HG03460 (cell line): Measurements from ENCODE around the gene KLRC2.
"Not testable (repeated sequence)": the region's sequence is repeated elsewhere in the genome, so short reads cannot be mapped to it uniquely, and the experiment has no call there.

Source experiments
- ATAC-seq: cut with Tn5 transposase; IDR thresholded peaks from one replicate; pipeline ENCODE4 v1.9.1; 2021; ENCODE audit not compliant: unreplicated experiment

KLRC2 gene

DNA sequence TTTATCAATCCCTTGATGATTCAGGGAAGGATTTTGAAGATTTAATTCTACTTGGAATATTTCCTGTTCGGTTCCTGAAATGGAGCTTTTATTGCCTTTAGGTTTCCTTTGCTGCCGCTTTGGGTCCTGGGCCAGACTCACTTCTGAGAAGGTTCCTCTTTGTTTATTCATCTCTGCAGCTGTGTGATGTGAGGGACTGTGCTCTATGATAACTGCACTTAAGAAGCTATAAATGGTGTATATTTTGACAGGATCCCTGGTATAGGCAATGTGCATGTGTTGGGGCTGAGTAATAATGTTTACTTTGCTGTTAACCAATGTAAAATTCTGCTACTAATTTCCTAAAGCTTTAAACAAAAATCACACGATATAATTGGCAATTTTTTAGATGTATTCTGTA is at the start of gene KLRC2:
KLRC2 (minus strand) TSS at position 195 of the 400 bp plus-strand sequence; CDS start at position 171, 24 bp downstream.
- ATAC-seq = not testable (repeated sequence)

DNA sequence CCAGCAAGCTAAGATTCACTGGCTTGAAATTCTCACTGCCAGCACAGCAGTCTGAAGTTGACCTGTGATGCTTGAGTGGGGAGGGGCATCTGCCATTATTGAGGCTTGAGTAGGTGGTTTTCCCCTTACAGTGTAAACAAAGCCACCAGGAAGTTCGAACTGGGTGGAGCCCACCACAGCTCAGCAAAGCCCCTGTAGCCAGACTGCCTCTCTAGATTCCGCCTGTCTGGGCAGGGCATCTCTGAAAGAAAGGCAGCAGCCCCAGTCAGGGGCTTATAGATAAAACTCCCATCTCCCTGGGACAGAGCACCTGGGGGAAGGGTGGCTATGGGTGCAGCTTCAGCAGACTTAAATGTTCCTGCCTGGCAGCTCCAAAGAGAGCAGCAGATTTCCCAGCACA is 46.1 kb upstream of the KLRC2 start:
- ATAC-seq = not testable (repeated sequence)

DNA sequence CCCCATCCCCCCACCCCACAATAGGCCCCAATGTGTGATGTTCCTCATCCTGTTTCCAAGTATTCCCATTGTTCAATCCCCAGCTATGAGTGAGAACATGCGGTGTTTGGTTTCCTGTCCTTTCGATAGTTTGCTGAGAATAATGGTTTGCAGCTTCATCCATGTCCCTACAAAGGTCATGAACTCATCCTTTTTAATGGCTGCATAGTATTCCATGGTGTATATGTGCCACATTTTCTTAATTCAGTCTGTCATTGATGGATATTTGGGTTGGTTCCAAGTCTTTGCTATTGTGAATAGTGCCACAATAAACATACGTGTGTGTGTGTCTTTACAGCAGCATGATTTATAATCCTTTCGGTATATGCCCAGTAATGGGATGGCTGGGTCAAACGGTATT is 37.0 kb upstream of the KLRC2 start:
- ATAC-seq = not testable (repeated sequence)

DNA sequence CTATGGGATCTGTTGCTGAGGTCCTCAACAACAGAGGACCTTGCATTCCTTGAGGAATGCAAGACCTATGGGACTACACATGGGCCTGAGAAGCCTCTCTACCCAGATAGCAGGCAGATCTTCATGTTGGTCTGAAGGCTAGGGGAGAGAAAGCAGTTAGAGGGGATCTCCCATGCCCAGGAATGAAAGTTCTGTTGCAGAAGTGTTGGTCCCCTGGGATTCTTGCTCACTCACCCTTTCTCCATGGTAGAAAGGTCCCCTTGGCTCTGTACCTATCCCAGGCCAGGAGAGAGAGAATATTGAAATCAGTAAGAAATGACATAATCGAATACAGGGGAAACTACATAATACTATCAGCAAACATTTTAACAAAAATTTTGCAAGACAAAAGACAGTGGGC is 33.9 kb upstream of the KLRC2 start:
- no peak for ATAC-seq

DNA sequence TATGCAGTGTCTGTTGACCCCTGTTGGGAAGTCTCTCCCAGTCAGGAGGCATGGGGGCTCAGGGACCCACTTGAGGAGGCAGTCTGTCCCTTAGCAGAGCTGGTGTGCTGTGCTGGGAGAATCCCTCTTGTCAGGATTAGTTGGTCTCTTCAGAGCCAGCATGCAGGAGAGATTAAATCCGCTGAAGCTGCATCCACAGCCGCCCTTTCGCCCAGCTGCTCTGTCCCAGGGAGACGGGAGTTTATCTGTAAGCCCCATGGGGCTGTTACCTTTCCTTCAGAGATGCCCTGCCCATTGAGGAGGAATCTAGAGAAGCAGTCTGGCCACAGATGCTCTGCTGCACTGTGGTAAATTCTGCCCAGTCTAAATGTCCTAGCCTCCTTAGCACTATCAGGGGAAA is 30.5 kb upstream of the KLRC2 start:
- no peak for ATAC-seq

DNA sequence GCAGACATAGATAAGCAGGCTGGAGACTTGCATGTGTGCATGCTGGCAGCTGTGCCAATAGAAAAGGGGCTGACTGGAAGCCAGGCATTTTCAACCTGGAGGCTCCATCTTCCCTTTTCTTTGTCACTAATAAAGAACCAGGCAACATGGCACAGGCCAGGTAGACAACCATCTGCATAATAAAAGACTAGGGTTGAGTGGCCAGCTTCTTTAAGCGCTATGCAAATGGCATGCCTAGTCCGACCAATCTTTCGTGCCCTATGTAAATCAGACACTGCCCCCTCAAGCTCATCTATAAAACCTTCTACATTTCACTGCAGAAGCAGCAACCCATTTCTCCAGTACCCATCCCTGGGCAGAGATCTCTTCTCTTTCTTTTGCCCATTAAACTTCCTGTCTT is 21.9 kb upstream of the KLRC2 start:
- no peak for ATAC-seq

DNA sequence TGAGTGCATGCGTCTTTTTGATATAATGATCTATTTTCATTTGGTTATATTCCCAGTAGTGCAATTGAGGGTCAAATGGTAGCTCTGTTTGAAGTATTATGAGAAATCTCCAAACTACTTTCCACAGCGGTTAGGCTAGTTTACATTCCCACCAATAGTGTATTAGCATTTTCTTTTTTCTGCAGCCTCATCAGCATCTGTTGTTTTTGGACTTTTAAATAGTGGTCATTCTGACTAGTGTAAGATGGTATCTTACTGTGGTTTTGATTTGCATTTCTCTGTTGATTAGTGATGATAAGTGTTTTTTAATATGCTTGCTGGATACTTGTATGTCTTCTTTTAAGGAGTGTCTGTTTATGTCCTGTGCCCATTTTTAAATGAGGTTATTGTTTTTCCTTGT is 21.0 kb upstream of the KLRC2 start:
- ATAC-seq = no peak

DNA sequence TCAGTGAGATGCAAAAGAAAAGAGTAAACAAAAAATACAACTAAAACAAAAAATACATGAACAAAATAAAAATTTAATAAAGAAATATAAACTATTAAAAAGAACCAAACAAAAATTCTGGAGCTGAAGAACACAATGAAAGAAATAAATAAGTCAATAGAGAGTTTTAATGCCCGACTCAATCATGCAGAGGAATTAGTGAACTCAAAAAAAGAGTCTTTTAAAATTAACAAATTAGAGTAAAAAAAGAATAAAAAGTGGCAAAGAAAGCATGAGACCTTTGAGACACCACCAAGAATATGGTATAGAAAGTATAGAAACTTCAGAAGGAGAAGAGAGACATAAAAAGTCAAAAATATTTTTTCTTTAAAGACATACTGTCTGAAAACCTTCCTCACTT is 20.0 kb upstream of the KLRC2 start:
- ATAC-seq = no peak

DNA sequence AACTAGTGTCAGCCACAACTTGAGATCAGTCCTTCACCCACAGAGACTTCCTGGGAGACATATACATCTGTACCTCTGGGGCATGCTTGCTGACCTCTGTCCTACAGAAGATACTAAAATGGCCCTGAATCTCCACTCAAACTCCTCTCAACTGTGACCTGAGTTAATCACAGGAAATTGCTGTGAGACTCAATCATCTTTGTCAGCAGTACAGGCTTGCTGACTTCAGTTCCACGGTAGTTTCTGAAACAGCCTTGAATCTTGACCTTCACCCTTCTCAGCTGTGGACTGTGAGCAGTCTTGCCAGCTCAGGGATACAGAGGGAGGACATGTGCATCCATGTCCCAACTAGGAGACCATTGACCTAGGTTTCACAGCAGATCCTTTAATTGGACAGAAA is 18.7 kb upstream of the KLRC2 start:
- ATAC-seq = no peak

DNA sequence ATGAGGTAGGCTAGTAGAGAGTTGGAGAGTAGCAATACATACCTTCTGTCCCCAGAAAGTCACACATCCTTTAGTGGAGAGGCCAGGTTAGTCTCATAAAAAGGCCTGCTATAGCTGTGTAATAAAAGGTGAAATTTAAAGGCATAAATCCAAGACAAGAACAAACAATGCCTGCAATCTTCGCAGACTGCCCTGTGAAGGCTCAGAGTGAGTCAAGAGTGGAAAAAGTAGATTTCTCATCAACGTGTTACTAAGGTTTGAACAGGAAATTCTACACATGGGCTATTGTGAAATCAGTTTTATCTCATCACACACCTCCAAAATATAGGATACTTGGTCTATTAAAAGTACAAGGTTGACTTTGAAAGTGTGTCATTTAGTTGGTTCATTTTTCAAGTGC is 17.3 kb upstream of the KLRC2 start, which contains the start of gene KLRC1:
KLRC1 (minus strand) TSS at position 222 of the 400 bp plus-strand sequence. CDS start 2,221 bp downstream, outside the sequence.
- no peak for ATAC-seq

DNA sequence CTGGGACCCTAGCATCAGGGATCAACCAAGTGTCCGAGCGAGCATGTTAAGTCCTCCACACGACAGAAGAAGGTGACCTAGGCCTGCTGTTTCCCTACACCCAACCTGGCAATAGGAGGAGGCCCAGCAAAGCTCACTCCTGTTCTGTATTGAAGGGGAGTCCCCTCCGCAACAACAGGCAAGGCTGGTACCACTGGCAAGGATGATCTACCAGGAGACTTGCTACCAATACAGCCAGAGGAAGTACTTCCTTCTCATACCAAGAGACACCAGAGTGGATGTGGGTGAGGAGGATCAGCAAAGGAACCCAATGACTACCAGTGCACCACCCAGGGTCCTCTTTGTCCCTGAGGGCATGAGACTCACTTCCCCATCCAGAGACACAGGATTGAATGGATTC is 12.4 kb upstream of the KLRC2 start:
- ATAC-seq = no peak

DNA sequence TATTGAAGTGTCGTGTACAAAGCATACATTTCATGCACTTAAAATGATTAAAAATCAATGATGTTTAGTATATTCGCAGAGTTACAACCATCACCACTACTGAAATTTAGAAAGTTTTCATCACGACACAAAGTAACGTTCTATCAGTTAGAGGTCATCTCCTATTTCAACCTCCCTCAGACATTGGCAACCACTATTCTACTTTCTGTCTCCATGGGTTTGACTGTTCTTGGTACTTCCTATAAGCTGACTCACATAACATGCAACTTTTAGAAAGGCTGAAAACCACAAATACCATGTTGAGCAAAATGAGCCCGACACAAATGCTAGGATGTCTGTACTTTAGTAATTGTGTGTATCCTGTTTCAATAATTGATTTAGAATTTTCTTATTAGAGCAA is 10.2 kb upstream of the KLRC2 start:
- not testable (repeated sequence) for ATAC-seq

DNA sequence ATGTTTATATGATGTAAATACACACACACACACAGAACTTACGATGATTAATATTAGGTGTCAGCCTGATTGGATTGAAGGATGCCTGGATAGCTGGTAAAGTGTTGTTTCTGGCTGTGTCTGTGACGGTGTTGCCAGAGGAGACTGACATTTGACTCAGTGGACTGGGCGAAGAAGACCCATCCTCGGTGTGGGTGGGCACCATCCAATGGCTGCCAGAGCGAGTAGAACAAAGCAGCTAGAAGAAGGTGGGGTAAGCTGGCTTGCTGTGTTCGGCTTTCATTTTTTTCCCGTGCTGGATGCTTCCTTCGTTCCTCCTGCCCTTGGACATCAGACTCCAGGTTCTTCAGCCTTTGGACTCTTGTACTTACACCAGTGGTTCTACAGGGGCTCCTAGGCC is 5.3 kb upstream of the KLRC2 start:
- ATAC-seq = not testable (repeated sequence)

DNA sequence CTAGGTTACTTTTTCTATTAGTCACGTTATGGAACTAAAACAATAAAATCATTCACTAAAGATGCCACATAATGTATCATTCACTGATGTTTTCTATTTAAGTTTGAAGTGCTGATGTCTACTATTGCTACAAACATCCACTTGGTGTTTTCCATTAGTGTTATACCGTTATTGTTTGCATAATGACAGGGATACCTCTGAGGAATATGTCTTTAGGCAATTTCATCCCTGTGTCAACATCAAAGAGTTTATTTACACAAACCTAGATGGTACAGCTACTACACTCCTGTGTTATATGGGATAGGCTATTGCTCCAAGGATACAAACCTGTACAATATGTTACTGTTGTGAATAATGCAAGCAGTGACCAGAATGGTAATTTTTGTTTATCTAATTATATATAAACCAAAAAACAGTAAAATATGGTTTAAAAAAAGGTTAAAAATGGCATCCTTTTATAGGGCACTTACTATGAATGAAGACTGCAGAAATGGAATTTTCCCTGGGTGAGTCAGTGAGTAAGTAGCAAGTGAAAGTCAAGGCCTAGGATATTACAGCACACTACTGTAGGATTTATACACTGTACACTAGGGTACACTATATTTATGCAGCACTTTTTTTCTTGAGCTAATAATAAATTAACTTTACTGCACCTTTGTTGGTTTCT is 3.9 kb upstream of the KLRC2 start:
- not testable (repeated sequence) for ATAC-seq

DNA sequence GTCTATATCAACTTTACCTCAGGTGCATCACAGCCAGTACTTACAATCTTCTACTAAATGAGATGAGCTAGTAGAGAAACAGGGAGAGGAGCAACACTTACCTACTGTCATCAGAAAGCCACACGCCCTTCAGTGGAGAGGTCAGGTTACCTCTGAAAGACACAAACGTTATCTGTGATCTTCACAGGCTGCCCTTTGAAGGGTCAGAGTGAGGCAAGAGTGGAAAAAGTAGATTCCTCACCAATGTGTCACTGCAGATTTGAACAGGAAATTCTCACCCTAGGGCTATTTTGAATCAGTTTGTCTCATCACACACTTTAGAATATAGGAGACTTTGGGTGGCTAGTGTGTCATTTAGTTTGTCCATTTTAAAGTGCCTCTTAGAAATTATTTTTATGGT is 1.8 kb upstream of the KLRC2 start:
- ATAC-seq = not testable (repeated sequence)

DNA sequence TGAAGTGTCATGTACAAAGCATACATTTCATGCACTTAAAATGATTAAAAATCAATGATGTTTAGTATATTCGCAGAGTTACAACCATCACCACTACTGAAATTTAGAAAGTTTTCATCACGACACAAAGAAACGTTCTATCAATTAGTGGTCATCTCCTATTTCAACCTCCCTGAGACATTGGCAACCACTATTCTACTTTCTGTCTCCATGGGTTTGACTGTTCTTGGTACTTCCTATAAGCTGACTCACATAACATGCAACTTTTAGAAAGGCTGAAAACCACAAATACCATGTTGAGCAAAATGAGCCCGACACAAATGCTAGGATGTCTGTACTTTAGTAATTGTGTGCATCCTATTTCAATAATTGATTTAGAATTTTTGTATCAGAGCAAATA is 5.2 kb downstream of the KLRC2 start:
- not testable (repeated sequence) for ATAC-seq

DNA sequence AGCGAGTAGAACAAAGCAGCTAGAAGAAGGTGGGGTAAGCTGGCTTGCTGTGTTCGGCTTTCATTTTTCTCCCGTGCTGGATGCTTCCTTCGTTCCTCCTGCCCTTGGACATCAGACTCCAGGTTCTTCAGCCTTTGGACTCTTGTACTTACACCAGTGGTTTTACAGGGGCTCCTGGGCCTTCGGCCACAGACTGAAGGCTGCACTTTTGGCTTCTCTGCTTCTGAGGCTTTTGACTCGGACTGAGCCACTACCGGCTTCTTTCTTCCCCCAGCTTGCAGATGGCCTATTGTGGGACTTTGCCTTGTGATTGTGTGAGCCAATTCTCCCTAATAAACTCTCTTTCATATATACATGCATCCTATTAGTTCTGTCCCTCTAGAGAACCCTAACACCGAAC is 9.9 kb downstream of the KLRC2 start:
- not testable (repeated sequence) for ATAC-seq

DNA sequence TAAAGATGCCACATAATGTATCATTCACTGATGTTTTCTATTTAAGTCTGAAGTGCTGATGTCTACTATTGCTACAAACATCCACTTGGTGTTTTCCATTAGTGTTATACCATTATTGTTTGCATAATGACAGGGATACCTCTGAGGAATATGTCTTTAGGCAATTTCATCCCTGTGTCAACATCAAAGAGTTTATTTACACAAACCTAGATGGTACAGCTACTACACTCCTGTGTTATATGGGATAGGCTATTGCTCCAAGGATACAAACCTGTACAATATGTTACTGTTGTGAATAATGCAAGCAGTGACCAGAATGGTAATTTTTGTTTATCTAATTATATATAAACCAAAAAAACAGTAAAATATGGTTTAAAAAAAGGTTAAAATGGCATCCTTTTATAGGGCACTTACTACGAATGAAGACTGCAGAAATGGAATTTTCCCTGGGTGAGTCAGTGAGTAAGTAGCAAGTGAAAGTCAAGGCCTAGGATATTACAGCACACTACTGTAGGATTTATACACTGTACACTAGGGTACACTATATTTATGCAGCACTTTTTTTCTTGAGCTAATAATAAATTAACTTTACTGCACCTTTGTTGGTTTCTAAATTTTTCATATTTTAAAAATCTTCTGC is 11.4 kb downstream of the KLRC2 start:
- not testable (repeated sequence) for ATAC-seq

DNA sequence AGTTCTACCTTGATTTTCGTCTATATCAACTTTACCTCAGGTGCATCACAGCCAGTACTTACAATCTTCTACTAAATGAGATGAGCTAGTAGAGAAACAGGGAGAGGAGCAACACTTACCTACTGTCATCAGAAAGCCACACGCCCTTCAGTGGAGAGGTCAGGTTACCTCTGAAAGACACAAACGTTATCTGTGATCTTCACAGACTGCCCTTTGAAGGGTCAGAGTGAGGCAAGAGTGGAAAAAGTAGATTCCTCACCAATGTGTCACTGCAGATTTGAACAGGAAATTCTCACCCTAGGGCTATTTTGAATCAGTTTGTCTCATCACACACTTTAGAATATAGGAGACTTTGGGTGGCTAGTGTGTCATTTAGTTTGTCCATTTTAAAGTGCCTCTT is 13.7 kb downstream of the KLRC2 start:
- not testable (repeated sequence) for ATAC-seq

DNA sequence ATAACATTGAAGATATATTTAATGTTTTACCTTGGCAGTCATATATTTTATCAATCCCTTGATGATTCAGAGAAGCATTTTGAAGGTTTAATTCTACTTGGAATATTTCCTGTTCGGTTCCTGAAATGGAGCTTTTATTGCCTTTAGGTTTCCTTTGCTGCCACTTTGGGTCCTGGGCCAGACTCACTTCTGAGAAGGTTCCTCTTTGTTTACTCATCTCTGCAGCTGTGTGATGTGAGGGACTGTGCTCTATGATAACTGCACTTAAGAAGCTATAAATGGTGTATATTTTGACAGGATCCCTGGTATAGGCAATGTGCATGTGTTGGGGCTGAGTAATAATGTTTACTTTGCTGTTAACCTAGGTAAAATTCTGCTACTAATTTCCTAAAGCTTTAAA is 15.5 kb downstream of the KLRC2 start, which contains the start of gene KLRC3:
KLRC3 (minus strand) TSS at position 262 of the 400 bp plus-strand sequence; CDS start at position 217, 45 bp downstream.
- not testable (repeated sequence) for ATAC-seq

DNA sequence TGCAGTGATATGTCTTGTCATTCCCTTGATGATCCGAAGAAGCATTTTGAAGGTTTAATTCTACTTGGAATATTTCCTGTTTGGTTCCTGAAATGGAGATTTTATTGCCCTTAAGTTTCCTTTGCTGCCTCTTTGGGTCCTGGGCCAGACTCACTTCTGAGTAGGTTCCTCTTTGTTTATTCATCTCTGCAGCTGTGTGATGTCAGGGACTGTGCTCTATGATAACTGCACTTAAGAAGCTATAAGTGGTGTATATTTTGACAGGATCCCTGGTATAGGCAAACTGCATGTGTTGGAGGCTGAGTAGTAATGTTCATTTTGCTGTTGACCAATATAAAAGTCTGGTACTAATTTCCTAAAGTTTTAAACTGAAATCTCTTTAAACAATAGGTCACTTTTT is 26.4 kb downstream of the KLRC2 start, which contains the start of gene KLRC4:
KLRC4 (minus strand) TSS at position 366 of the 400 bp plus-strand sequence; CDS start at position 184, 182 bp downstream.
- ATAC-seq = no peak

DNA sequence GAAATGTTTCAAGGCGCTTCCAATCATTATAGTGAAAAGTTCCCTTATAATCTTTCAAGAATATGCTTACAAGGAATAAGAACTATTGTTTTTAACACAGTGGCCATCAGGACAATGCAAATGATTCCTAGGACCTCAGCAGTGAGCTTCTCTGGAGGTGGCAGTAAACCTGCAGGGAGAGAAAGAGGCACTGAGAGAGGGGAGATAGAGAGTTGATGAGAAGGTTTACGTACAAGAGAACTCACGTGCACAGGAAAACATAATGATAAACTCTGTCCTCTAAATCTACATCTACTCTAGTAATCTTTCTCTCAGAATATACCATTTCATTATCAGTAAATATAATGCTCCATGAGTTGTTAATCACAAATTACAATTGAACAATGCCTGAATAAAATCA is 27.0 kb downstream of the KLRC2 start:
- ATAC-seq = no peak
